Lower leg skin (tissue), 4 donors: Measurements from ENCODE around the gene SELENOM. TPM values are rescaled to one million over a fixed set of nuclear protein-coding genes. Genes with fewer than 3 reads are reported as not detected.

Experiments used
- DNase-seq, 2 donors: peaks; one replicate each; pipeline ENCODE4 v3.0.0-alpha.2; 2019; ENCODE audit warnings: low spot score in 2 of 2
- H3K4me3 ChIP-seq: fragments of 200-600 bp; sonication (generic); 2 replicates; pipeline ENCODE4 v1.5.1; 2017; ENCODE audit warnings: mild to moderate bottlenecking, low read depth; ENCODE audit not compliant: poor library complexity, severe bottlenecking
- POLR2A ChIP-seq, 2 donors: fragments of 450-650 bp; IDR thresholded peaks; one replicate each; pipeline ENCODE4 v1.6.1; 2016 to 2017; ENCODE audit warnings: antibody characterized with exemption in 2 of 2, mild to moderate bottlenecking in 1 of 2, moderate library complexity in 1 of 2
- WGBS, 2 donors: methylation state at CpG; one replicate each; pipeline ENCODE4 v1.1.5; 2018; 5-methylcytosine and 5-hydroxymethylcytosine counted together
- intact Hi-C: fragments of 100-400 bp; cut with DNase I; formaldehyde crosslinking; loops from one replicate; pipeline ENCODE4 v1.15.0; 2023; ENCODE audit warnings: low total_unique reads
- total RNA-seq, 4 donors: library from RNA; depleted of rRNA; stranded (reverse); fragments of >200 nt; gene quantifications; one replicate each; pipeline ENCODE4 v1.1.0, GENCODE V29; 2016
- TF ChIP-seq, protein P1 (sequence below), 3 donors: fragments of 450-650 bp; IDR thresholded peaks; one replicate each; pipeline ENCODE4 v1.5.1; 2016; ENCODE audit warnings: antibody characterized with exemption in 3 of 3, mild to moderate bottlenecking in 3 of 3, moderate library complexity in 2 of 3

The SELENOM gene
- total RNA-seq, 4 donors from 2014 or later, result 66.6 to 164 (median 92.8) TPM

DNA sequence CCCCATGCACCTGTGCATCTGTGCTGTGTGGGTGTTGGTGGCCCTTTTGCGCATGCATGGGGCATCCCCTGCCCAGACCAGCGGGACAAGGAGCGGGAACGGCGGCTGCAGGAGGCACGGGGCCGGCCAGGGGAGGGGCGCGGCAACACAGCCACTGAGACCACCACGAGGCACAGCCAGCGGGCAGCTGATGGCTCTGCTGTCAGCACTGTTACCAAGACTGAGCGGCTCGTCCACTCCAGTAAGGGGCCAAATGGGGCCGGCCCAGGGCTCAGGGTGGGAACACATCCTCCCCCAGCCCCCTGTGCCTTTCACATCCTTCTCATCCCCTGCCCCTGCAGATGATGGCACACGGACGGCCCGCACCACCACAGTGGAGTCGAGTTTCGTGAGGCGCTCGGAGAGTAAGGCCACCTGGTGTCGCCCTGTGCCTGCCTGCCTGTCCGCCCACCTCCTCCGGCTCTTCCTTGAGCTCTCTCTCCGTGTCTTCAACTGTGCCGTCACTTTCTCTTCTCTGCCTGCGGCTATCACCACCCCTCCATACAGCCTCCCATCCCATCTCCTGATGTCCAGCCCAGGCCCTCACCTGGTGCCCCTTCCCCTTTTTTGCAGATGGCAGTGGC lies 10.6 kb downstream of the SELENOM start:
- H3K4me3 ChIP-seq, result no peak overlapping the region
- 93 to 96% methylated on average over 26 to 27 of the region's 27 CpGs for WGBS, 2 donors
- DNase-seq, result no peak
- no peak for TF ChIP-seq POLR2A (IDR thresholded peaks at IDR 0.05)
- TF ChIP-seq, protein P1, sequence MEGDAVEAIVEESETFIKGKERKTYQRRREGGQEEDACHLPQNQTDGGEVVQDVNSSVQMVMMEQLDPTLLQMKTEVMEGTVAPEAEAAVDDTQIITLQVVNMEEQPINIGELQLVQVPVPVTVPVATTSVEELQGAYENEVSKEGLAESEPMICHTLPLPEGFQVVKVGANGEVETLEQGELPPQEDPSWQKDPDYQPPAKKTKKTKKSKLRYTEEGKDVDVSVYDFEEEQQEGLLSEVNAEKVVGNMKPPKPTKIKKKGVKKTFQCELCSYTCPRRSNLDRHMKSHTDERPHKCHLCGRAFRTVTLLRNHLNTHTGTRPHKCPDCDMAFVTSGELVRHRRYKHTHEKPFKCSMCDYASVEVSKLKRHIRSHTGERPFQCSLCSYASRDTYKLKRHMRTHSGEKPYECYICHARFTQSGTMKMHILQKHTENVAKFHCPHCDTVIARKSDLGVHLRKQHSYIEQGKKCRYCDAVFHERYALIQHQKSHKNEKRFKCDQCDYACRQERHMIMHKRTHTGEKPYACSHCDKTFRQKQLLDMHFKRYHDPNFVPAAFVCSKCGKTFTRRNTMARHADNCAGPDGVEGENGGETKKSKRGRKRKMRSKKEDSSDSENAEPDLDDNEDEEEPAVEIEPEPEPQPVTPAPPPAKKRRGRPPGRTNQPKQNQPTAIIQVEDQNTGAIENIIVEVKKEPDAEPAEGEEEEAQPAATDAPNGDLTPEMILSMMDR (IDR thresholded peaks at IDR 0.05), result no peak
- intact Hi-C loops, result no loop called here

DNA sequence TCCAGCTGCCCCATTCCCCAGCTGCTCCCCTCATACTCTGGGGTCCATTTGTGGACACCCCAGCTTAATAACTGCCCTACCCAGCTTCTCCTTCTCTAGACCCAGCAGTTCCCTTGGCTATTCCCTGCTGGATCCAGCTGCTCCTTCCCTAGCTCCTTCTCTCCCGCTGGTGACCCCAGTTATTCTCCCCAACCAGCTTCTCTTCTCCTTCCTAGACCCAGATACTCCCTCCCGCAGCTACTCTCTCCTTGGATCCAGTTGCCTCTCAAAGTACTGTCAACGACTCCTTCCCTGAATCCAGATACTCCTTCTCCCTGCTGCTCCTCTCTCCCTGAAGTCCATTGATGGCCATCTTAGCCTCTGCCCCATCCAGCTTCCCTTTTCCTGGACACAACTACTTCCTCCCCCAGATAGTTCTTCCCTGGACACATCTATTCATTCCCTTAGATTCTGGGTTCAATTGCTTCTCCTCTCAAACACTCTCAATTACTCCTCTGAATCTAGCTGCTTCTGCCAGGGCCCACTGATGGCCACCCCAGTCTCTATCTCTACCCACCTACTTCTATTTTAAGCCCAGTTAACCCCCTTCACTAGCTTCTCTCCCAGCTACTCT lies 11.6 kb downstream of the SELENOM start:
- WGBS, 2 donors, result 95 to 97% methylated on average over 3 of the region's 3 CpGs
- H3K4me3 ChIP-seq, result no peak overlapping the region
- TF ChIP-seq, protein P1 (IDR thresholded peaks at IDR 0.05), result no peak
- no peak for TF ChIP-seq POLR2A (IDR thresholded peaks at IDR 0.05)
- intact Hi-C loops, result no loop called here
- DNase-seq, result no peak

DNA sequence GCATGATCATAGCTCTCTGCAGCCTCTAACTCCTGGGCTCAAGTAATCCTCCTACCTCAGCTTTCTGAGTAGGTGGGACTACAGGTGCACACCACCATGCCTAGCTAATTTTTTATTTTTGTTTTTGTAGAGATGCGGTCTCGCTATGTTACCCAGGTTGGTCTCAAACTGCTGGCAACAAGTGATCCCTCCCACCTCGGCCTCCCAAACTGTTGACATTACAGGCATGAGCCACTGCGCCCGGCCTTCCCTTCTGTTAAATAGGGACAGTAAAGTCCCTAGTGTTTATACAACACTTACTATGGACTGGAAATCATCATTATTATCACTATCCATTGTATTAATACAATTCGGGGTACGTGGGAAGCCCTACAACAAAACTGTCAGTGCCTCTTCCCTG lies 12.6 kb downstream of the SELENOM start:
- intact Hi-C loops, result no loop called here
- TF ChIP-seq POLR2A (IDR thresholded peaks at IDR 0.05), result no peak
- TF ChIP-seq, protein P1 (IDR thresholded peaks at IDR 0.05), result no peak
- WGBS, 2 donors, result 93 to 98% methylated on average over 7 of the region's 7 CpGs
- no peak for DNase-seq
- H3K4me3 ChIP-seq, result no peak overlapping the region

DNA sequence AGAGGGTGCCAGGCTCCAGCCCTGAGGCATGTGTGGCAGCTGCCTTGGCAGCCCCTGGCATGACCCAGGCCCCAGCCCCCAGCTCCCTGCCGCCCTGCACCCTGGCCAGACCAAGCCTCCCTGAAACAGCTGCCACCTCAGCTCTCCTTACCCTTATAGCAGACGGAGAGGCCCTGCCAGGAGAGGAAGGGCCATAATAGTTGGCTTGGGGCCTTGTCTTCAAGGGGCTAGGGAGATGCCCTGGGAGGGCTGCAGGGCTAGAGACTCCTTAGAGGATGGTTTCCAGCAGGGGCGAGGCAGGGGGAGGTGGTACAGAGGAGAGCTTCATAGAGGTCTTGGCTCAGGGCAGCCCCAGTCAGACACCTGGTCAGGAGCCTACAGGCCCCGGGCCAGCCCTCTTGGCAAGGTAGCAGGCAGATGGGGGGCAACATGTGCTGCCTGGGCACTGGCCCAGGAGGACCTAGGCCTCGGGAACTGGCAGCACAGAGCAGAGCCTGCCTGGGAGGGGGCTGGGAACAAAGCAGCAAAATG lies 13.3 kb downstream of the SELENOM start:
- no peak for TF ChIP-seq POLR2A (IDR thresholded peaks at IDR 0.05)
- TF ChIP-seq, protein P1 (IDR thresholded peaks at IDR 0.05), result no peak
- no peak for DNase-seq
- WGBS, 2 donors, result 57 to 61% methylated on average over 4 to 5 of the region's 5 CpGs
- no peak overlapping the region for H3K4me3 ChIP-seq
- intact Hi-C loops, result no loop called here

DNA sequence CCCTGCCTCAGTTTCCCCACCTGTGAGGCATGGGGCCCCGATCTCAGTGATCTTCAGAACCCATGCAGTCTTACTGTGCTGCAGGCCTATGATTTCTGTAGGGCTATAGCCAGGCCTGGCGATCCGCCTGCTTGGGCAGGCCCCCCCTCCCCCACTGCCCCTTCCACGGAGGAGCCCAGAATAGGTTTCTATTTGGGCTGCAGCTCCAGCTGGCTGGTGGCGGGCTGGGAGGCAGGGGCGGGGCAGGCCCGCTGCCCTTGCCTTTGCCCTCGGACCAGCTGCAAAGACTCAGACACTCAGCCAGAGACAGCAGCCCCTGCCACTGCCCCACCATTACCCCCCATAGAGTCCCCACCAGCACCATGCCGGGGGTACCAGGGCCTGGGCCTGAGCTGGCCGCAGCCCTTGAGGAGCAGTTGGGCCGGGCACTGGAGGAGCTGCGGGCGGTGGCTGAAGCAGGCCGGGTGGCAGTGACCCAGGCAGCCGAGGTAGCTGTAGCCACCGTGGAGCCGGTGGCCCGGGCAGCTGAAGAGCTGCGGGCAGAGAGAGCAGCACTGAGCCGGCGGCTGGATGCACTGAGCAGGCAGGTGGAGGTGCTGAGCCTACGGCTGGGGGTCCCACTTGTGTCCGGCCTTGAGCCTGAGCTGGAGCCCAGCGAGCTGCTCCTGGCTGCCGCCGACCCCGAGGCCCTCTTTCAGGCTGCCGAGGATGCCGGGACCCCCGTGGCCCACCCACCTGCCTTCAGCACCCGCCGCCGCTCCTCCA lies 14.1 kb downstream of the SELENOM start:
- no peak for DNase-seq
- H3K4me3 ChIP-seq, result no peak overlapping the region
- intact Hi-C loops, result no loop called here
- WGBS, 2 donors, result 90 to 92% methylated on average over 20 to 30 of the region's 33 CpGs
- no peak for TF ChIP-seq POLR2A (IDR thresholded peaks at IDR 0.05)
- TF ChIP-seq, protein P1 (IDR thresholded peaks at IDR 0.05), result no peak
